GM12865 (cell line): Measurements from ENCODE around the gene YWHAH.

ENCODE experiments used
- DNase-seq: peaks from one replicate; pipeline ENCODE4 v3.0.0; 2010; ENCODE audit warnings: low read depth
- H3K4me3 ChIP-seq: 2 replicates; pipeline ENCODE4 v1.5.1; 2011; ENCODE audit warnings: mild to moderate bottlenecking, low read depth, low read length, control low read depth
- TF ChIP-seq, protein P1 (sequence below): IDR thresholded peaks from 2 replicates; pipeline ENCODE4 v1.5.1; 2011; ENCODE audit warnings: low read length, control low read depth, low read depth, inconsistent platforms; ENCODE audit not compliant: insufficient read depth; ENCODE audit errors: missing control alignments

Gene YWHAH

DNA sequence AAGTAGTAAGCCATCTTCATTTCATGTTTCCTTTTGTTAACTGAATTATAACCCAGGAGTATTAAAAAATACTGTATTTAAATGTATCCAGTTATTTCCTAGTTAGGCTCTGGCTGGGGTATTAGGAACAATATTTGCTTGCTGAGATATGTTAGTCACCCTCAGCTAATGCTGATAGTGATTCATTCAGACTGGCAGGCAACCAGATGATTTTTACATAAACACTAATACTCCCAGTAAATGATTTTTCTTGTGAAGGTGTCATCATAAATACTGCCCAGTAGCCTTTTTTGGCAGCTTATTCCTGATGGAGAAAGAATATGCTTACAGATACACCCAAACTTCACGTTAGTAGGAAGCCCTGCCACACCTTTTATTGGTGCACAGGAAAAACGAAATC is 8.1 kb downstream of the YWHAH start:
- TF ChIP-seq, protein P1, sequence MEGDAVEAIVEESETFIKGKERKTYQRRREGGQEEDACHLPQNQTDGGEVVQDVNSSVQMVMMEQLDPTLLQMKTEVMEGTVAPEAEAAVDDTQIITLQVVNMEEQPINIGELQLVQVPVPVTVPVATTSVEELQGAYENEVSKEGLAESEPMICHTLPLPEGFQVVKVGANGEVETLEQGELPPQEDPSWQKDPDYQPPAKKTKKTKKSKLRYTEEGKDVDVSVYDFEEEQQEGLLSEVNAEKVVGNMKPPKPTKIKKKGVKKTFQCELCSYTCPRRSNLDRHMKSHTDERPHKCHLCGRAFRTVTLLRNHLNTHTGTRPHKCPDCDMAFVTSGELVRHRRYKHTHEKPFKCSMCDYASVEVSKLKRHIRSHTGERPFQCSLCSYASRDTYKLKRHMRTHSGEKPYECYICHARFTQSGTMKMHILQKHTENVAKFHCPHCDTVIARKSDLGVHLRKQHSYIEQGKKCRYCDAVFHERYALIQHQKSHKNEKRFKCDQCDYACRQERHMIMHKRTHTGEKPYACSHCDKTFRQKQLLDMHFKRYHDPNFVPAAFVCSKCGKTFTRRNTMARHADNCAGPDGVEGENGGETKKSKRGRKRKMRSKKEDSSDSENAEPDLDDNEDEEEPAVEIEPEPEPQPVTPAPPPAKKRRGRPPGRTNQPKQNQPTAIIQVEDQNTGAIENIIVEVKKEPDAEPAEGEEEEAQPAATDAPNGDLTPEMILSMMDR: no peak
- no peak for DNase-seq
- H3K4me3 ChIP-seq: no peak overlapping the region

- TF ChIP-seq, protein P1: no peak
- no peak for DNase-seq
- H3K4me3 ChIP-seq: no peak overlapping the region
Measured at GRCh38 chr22:31953261-31953660, 8.9 kb downstream of the YWHAH start.

DNA sequence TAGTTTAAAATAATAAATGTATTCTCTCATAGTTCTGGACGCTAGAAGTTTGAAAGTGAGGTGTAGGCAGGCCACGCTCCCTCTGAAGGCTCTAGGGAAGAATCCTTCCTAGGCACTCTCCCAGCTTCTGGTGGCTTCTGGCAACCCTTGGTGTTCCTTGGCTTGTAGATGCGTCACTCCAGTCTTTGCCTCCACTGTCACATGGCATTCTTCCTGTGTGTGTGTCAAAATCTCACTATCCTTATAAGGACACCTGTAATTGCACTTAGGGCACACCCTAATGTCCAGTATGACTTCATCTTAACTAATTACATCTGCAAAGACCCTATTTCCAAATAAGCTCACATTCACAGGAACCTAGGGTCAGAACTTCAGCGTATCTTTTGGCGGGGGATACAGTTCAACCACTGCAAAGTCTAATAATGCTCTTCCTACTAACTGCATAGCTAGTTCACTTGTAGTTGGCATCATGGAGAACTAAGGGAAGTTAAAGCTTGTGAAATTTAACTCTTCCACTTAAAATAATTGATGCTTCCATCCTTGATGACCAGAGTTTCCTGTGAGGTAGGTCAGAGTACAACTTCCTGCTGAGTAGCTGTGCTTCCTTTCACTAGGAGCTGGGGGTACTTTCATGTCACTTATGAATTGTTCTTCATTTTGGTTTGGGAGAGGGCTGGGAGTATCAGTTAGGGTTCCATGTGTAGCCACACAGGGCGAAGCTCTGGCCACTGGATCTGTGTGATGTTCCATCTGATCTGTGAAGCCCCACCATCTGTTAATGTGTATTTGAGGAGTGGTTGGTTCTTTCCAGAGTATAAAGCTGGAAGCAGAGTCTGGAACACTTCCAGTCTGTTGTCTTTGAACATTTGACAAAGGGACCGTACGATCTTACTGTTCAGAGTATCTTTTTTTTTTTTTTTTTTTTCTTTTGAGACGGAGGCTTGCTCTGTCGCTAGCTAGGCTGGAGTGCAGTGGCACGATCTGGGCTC is 10.5 kb downstream of the YWHAH start:
- H3K4me3 ChIP-seq: no peak overlapping the region
- TF ChIP-seq, protein P1: no peak
- DNase-seq: no peak

GRCh38 chr22:31956360-31956759 is 12.0 kb downstream of the YWHAH start:
- TF ChIP-seq, protein P1: no peak
- no peak for DNase-seq
- no peak overlapping the region for H3K4me3 ChIP-seq

DNA sequence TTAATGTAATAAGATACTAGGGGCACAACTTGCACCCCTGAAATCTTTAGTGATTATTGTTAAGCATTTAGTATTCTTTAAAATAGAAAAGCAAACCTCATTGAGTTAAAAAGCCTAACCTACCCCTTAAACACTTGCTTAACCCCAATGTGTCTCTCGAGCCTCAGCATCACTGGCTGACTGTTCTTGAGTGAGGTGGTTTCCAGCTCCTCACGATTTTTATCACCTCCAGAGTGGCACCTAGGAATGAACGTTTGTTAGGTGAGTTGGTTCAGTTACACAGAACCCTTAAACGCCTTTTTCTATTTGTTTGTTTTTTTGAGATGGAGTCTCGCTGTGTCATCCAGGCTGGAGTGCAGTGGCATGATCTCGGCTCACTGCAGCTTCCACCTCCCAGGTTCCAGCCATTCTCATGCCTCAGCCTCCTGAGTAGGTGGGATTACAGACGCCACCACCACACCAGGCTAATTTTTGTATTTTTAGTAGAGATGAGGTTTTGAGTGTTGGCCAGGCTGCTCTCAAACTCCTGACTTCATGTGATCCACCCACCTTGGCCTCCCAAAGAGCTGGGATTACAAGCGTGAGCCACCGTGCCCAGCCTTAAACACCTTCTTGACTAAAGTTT is 13.7 kb downstream of the YWHAH start:
- TF ChIP-seq, protein P1: no peak
- DNase-seq: no peak
- H3K4me3 ChIP-seq: no peak overlapping the region

DNA sequence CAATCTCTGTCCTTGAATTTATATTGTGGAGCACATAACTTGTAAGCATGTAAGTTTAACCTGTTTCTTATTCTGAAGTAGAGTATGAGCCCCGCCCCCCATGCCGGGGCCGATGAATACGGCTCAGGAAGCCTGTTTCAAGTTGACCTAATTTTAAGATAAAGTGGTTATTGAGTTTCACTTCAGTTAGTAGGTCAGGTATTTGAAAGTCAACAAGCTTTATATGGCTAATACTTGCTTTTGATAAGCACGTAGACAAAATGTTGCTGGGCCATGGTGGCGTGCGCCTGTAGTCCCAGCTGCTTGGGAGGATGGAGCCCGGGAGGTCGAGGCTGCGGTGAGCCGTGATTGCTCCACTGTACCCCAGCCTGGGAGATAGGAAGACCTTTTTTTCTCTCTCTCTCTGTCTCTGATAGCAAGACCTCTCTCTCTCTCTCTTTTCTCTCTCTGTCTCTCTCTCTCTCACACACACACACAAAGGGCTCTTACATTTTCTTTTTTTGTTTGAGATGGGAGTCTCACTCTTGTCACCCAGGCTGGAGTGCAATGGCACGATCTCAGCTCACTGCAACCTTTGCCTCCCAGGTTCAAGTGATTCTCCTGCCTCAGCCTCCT is 14.4 kb downstream of the YWHAH start:
- no peak overlapping the region for H3K4me3 ChIP-seq
- no peak for DNase-seq
- TF ChIP-seq, protein P1: no peak
